Measurements from ENCODE around the gene ST3GAL4. TPM values are rescaled to one million over a fixed set of nuclear protein-coding genes. Genes with fewer than 3 reads are reported as not detected.

Gene ST3GAL4
- total RNA-seq, 1 experiment from 2014 or later, result 13.1 TPM

- no TSS peak for BruUV-seq (replicated peaks)
- intact Hi-C loops (cut with micrococcal nuclease), result no loop called here
- no peaks in the 10 kb centered on the region for H3K36me3 ChIP-seq (ENCODE audit: control insufficient read depth in 1 of 2, insufficient read depth in 2 of 2, low read length in 2 of 2)
- DNase-seq (ENCODE audit: low read depth, low spot score) (no peak), ATAC-seq (no peak)
- no peak overlapping the region for H3K9ac ChIP-seq (ENCODE audit: low read length)
- RAD21 ChIA-PET (ENCODE audit: low non-redundant PET in 1 of 2, low total read pairs in 2 of 2, uncharacterized antibody in 2 of 2, unreplicated experiment in 2 of 2), result no interaction called here
- peaks cover 23 to 40% of the 10 kb centered on the region in 2 experiments for H3K4me1 ChIP-seq (ENCODE audit: control insufficient read depth in 1 of 2, insufficient read depth in 2 of 2, low read length in 2 of 2)
- POLR2A ChIA-PET, result no interaction called here
- no peak overlapping the region for H3K4me2 ChIP-seq (ENCODE audit: low read length)
- H3K9me2 ChIP-seq (ENCODE audit: insufficient read depth), result no peaks in the 10 kb centered on the region
- no peak overlapping the region for H2AFZ ChIP-seq (ENCODE audit: low read depth, low read length, poor library complexity, severe bottlenecking)
- CTCF ChIA-PET, result no interaction called here
- no peak overlapping the region for H3K27ac ChIP-seq (ENCODE audit: low read depth, low read length)
- H3K9me3 ChIP-seq (ENCODE audit: control insufficient read depth in 1 of 2, insufficient read depth in 1 of 2, low read depth in 1 of 2, low read length in 2 of 2), result no peaks in the 10 kb centered on the region
- no peak overlapping the region for H3K4me3 ChIP-seq (replicated peaks in 1 of 2; ENCODE audit: low read depth in 1 of 2, low read length in 2 of 2)
- H4K20me1 ChIP-seq (ENCODE audit: insufficient read depth), result no peaks in the 10 kb centered on the region
- no peaks in the 10 kb centered on the region for H3K27me3 ChIP-seq (ENCODE audit: insufficient read depth, low read length)
- TF ChIP-seq SRF (IDR thresholded peaks at IDR 0.05; ENCODE audit: low read depth) (no peak), CTCF (IDR thresholded peaks at IDR 0.05 in 2 of 3, conservative IDR thresholded peaks at IDR 0.05 in 1 of 3; ENCODE audit: borderline replicate concordance in 1 of 3, insufficient read depth in 1 of 3, low read depth in 2 of 3, low read length in 2 of 3) (no peak), ZBTB33 (IDR thresholded peaks at IDR 0.05; ENCODE audit: extremely low read depth, insufficient replicate concordance, low read length) (no peak), ZNF274 (IDR thresholded peaks at IDR 0.05; ENCODE audit: low read depth, low read length) (no peak), YY1 (IDR thresholded peaks at IDR 0.05; ENCODE audit: extremely low read depth, insufficient replicate concordance, low read depth, low read length) (no peak), ZFX (IDR thresholded peaks at IDR 0.05) (no peak), POLR2AphosphoS5 (IDR thresholded peaks at IDR 0.05; ENCODE audit: low read depth, low read length) (no peak), EZH2phosphoT487 (IDR thresholded peaks at IDR 0.05; ENCODE audit: borderline replicate concordance) (no peak), JUND (IDR thresholded peaks at IDR 0.05) (no peak)
- H3K79me2 ChIP-seq (ENCODE audit: insufficient read depth, low read length), result peaks cover 7% of the 10 kb centered on the region; the same call in 1 of the 2 replicates
Measured at GRCh38 chr11:126345283-126345682, 10.2 kb upstream of the ST3GAL4 start.

All from HCT116 (cell line).